Muscle of back (tissue), 11 donors: ENCODE results near the gene NHERF1. TPM values are rescaled to one million over a fixed set of nuclear protein-coding genes. Genes with fewer than 3 reads are reported as not detected.

ENCODE experiments used
- DNase-seq, 3 donors: peaks; one replicate each; pipeline versions ENCODE4 v3.0.0 to v3.0.0-alpha.2; 2013
- polyA plus RNA-seq, 10 donors: library from polyadenylated mRNA; unstranded; fragments of 120-200 nt; gene quantifications; one replicate each; pipeline ENCODE4 v1.2.1, GENCODE V29; 2013; ENCODE audit not compliant: insufficient read length in 10 of 10

NHERF1 gene
- polyA plus RNA-seq, 10 donors: 4.9 to 13.4 (median 8.9) TPM

- no peak for DNase-seq
Observed at GRCh38 chr17:74807925-74808324, 59.5 kb downstream of the NHERF1 start.

DNA sequence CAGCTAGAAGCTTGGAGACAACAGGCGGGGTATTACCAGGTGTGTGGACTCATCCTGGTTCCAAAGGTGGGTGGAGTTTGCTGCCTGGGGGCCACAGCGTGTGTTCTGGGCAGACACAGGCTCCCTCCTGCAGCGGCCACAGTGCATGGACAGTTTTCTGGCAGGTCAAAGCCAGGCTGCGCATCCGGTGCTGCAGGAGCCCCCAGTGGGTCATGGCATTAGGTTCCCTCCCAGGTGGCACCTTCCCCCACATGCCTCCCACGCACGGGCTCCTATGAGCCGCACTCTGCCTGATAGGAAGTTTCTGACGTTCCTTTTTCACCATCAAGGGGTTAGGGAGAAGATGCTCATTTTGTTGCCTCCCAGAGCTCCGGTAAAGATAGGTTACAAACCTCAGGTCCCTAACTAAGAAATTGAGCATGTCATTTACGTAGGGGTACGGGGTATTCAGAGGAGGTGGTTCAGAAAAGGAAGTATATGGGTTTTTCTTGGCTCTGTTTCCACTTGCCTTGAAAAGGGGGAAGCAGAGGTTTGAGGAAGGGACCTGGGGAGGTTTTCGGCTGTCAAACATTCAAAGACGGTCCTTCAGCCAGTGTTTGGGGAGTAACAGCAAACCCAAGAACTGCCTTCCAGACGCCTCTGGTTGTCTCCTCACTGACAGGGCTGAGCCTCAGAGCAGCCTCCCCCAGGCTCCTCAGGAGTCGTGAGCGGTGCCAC is 60.4 kb downstream of the NHERF1 start:
- no peak for DNase-seq

GRCh38 chr17:74810699-74811485 is 62.5 kb downstream of the NHERF1 start:
- DNase-seq: no peak

GRCh38 chr17:74812109-74813009 is 63.9 kb downstream of the NHERF1 start:
- peak in 2 of 3 donors; percentile 22 to 40 for DNase-seq

- DNase-seq: no peak
Observed at GRCh38 chr17:74814453-74814852, 66.0 kb downstream of the NHERF1 start.

GRCh38 chr17:74815067-74815466 is 66.6 kb downstream of the NHERF1 start:
- DNase-seq: no peak

GRCh38 chr17:74815550-74816370 is 67.3 kb downstream of the NHERF1 start:
- no peak for DNase-seq

- no peak for DNase-seq
Observed at GRCh38 chr17:74816905-74817620, 68.6 kb downstream of the NHERF1 start.

GRCh38 chr17:74818291-74818938 is 70.0 kb downstream of the NHERF1 start:
- DNase-seq: no peak

Other genes starting within 250 kb of the NHERF1 start
- under 1 TPM in 7 of 10 donors, not detected in 3; 0.09 to 0.32 (median 0.20) TPM for gene CD300LB, start 217.2 kb upstream of the NHERF1 start, polyA plus RNA-seq
- gene CD300C, start 202.5 kb upstream of the NHERF1 start, polyA plus RNA-seq: 1 to 10 TPM in 1 of 10 donors, under 1 TPM in 8, not detected in 1; 0.34 to 1.1 (median 0.48) TPM
- gene CD300H, start 181.1 kb upstream of the NHERF1 start, polyA plus RNA-seq: under 1 TPM in 1 of 10 donors, not detected in 9; 0.35 TPM
- not detected for gene CD300LD, start 156.3 kb upstream of the NHERF1 start, polyA plus RNA-seq
- gene CD300E, start 124.9 kb upstream of the NHERF1 start, polyA plus RNA-seq: under 1 TPM; 0.04 to 0.84 (median 0.25) TPM
- gene CD300LF, start 35.7 kb upstream of the NHERF1 start, polyA plus RNA-seq: under 1 TPM; 0.16 to 0.65 (median 0.35) TPM
- 1 to 10 TPM in 8 of 10 donors, under 1 TPM in 2; 0.38 to 2.6 (median 1.5) TPM for gene RAB37, start 11.4 kb upstream of the NHERF1 start, polyA plus RNA-seq
- gene NAT9, start 27.7 kb downstream of the NHERF1 start, polyA plus RNA-seq: 10 to 100 TPM; 28.4 to 40.0 (median 33.4) TPM
- gene GRIN2C, start 111.3 kb downstream of the NHERF1 start, polyA plus RNA-seq: 1 to 10 TPM in 5 of 10 donors, under 1 TPM in 5; 0.60 to 1.8 (median 0.99) TPM
- 1 to 10 TPM; 1.3 to 5.7 (median 2.5) TPM for gene FDXR, start 124.4 kb downstream of the NHERF1 start, polyA plus RNA-seq
- gene FADS6, start 145.0 kb downstream of the NHERF1 start, polyA plus RNA-seq: under 1 TPM in 2 of 10 donors, not detected in 8; 0.24 to 0.84 TPM
- gene USH1G, start 174.6 kb downstream of the NHERF1 start, polyA plus RNA-seq: under 1 TPM in 3 of 10 donors, not detected in 7; 0.04 to 0.69 (median 0.30) TPM
- gene OTOP2, start 175.6 kb downstream of the NHERF1 start, polyA plus RNA-seq: not detected
- not detected for gene OTOP3, start 187.3 kb downstream of the NHERF1 start, polyA plus RNA-seq
- gene HID1, start 224.1 kb downstream of the NHERF1 start, polyA plus RNA-seq: 1 to 10 TPM; 4.6 to 7.6 (median 5.9) TPM
- 10 to 100 TPM in 2 of 10 donors, 1 to 10 TPM in 8; 5.7 to 10.8 (median 8.0) TPM for gene CDR2L, start 239.0 kb downstream of the NHERF1 start, polyA plus RNA-seq